Astrocyte (in vitro differentiated cells and primary cell): Measurements from ENCODE around the gene CNGA4. TPM values are rescaled to one million over a fixed set of nuclear protein-coding genes. Genes with fewer than 3 reads are reported as not detected.

Experiments used
- DNase-seq: peaks from one replicate; pipeline ENCODE4 v3.0.0-alpha.2; 2010; ENCODE audit warnings: low read depth
- FAIRE-seq: peaks from 2 replicates; lab custom pipeline; 2011; peaks lifted over from hg19 to GRCh38; lab: Jason Lieb, UNC
- H2AFZ ChIP-seq: 2 replicates; pipeline ENCODE4 v1.6.0; 2012; ENCODE audit warnings: low read depth, low read length, inconsistent platforms
- H3K27ac ChIP-seq: 2 replicates; pipeline ENCODE4 v1.5.1; 2011; ENCODE audit warnings: low read depth, low read length, inconsistent platforms
- H3K27me3 ChIP-seq: 2 replicates; pipeline ENCODE4 v1.6.0; 2011; ENCODE audit warnings: low read length, inconsistent platforms; ENCODE audit not compliant: insufficient read depth
- H3K36me3 ChIP-seq: 2 replicates; pipeline ENCODE4 v1.5.1; 2011; ENCODE audit warnings: low read length, inconsistent platforms; ENCODE audit not compliant: insufficient read depth
- H3K4me1 ChIP-seq: 2 replicates; pipeline ENCODE4 v1.5.1; 2011; ENCODE audit warnings: low read length, inconsistent platforms; ENCODE audit not compliant: insufficient read depth
- H3K4me2 ChIP-seq: 2 replicates; pipeline ENCODE4 v1.6.0; 2012; ENCODE audit warnings: low read length, inconsistent platforms
- H3K4me3 ChIP-seq: 2 replicates; pipeline ENCODE4 v1.5.1; 2011; ENCODE audit warnings: low read depth, mild to moderate bottlenecking, low read length, inconsistent platforms; ENCODE audit not compliant: insufficient read depth
- H3K79me2 ChIP-seq: 2 replicates; pipeline ENCODE4 v1.6.0; 2012; ENCODE audit warnings: mild to moderate bottlenecking, low read length, inconsistent platforms; ENCODE audit not compliant: insufficient read depth
- H3K9ac ChIP-seq: 2 replicates; pipeline ENCODE4 v1.6.0; 2012; ENCODE audit warnings: mild to moderate bottlenecking, low read length, inconsistent platforms
- H3K9me3 ChIP-seq: 2 replicates; pipeline ENCODE4 v1.5.1; 2012; ENCODE audit warnings: low read depth, mild to moderate bottlenecking, low read length, inconsistent platforms; ENCODE audit not compliant: insufficient read depth
- H4K20me1 ChIP-seq: 2 replicates; pipeline ENCODE4 v1.6.0; 2012; ENCODE audit warnings: low read length, inconsistent platforms; ENCODE audit not compliant: insufficient read depth
- H3K27ac Mint-ChIP-seq: one replicate; pipeline ENCODE4 v1.8.0; 2021; ENCODE audit warnings: mild to moderate bottlenecking, mixed read lengths; ENCODE audit not compliant: unreplicated experiment
- H3K27me3 Mint-ChIP-seq: one replicate; pipeline ENCODE4 v1.8.0; 2021; ENCODE audit warnings: low read depth, mixed read lengths; ENCODE audit not compliant: unreplicated experiment
- H3K36me3 Mint-ChIP-seq: one replicate; pipeline ENCODE4 v1.8.0; 2021; ENCODE audit warnings: low read depth, mixed read lengths; ENCODE audit not compliant: unreplicated experiment
- H3K4me1 Mint-ChIP-seq: one replicate; pipeline ENCODE4 v1.8.0; 2021; ENCODE audit warnings: low read depth, mixed read lengths; ENCODE audit not compliant: unreplicated experiment
- H3K4me3 Mint-ChIP-seq: one replicate; pipeline ENCODE4 v1.8.0; 2021; ENCODE audit warnings: mild to moderate bottlenecking, moderate library complexity, mixed read lengths; ENCODE audit not compliant: unreplicated experiment
- H3K9me3 Mint-ChIP-seq: one replicate; pipeline ENCODE4 v1.8.0; 2021; ENCODE audit warnings: mild to moderate bottlenecking, mixed read lengths; ENCODE audit not compliant: unreplicated experiment
- CTCF ChIP-seq: IDR thresholded peaks from 2 replicates; pipeline ENCODE4 v1.5.1; 2011; ENCODE audit warnings: low read depth, mild to moderate bottlenecking, inconsistent platforms, low read length, moderate library complexity; ENCODE audit not compliant: insufficient read depth
- EZH2 ChIP-seq: IDR thresholded peaks from 2 replicates; pipeline ENCODE4 v1.6.1; 2012; ENCODE audit warnings: mild to moderate bottlenecking, low read length, inconsistent platforms; ENCODE audit not compliant: insufficient read depth
- total RNA-seq: library from RNA; stranded (reverse); gene quantifications from 2 replicates; pipeline ENCODE4 v1.2.1, GENCODE V29; 2021

CNGA4 gene
- total RNA-seq, 1 donor from 2014 or later, result 0.16 TPM

- no peak for TF ChIP-seq EZH2
- TF ChIP-seq CTCF, result no peak
- Histone ChIP-seq H3K27me3 (no peaks in the 10 kb centered on the region), H3K79me2 (no peaks in the 10 kb centered on the region), H3K4me1 (no peaks in the 10 kb centered on the region), H3K4me2 (no peak overlapping the region), H3K27ac (no peak overlapping the region), H3K36me3 (no peaks in the 10 kb centered on the region), H4K20me1 (no peaks in the 10 kb centered on the region), H3K4me3 (no peak overlapping the region), H2AFZ (no peak overlapping the region), H3K9me3 (no peaks in the 10 kb centered on the region), H3K9ac (no peak overlapping the region)
- H3K4me1 Mint-ChIP-seq, result peaks cover 28% of the 10 kb centered on the region
- peaks cover 1% of the 10 kb centered on the region for H3K9me3 Mint-ChIP-seq
- no peak for FAIRE-seq
- no peak overlapping the region for H3K27ac Mint-ChIP-seq
- H3K36me3 Mint-ChIP-seq, result peaks cover 8% of the 10 kb centered on the region
- H3K4me3 Mint-ChIP-seq, result no peak overlapping the region
- peak; percentile 28 for DNase-seq
- H3K27me3 Mint-ChIP-seq, result no peaks in the 10 kb centered on the region
Measured at GRCh38 chr11:6200975-6201374, 37.9 kb upstream of the CNGA4 start.

GRCh38 chr11:6201481-6201880 is 37.4 kb upstream of the CNGA4 start:
- H3K9me3 Mint-ChIP-seq, result no peaks in the 10 kb centered on the region
- peaks cover 8% of the 10 kb centered on the region for H3K36me3 Mint-ChIP-seq
- no peak overlapping the region for H3K4me3 Mint-ChIP-seq
- H3K4me1 Mint-ChIP-seq, result peaks cover 30% of the 10 kb centered on the region
- Histone ChIP-seq H3K9ac (no peak overlapping the region), H3K36me3 (no peaks in the 10 kb centered on the region), H3K4me1 (no peaks in the 10 kb centered on the region), H4K20me1 (no peaks in the 10 kb centered on the region), H3K4me2 (no peak overlapping the region), H3K9me3 (no peaks in the 10 kb centered on the region), H3K27ac (no peak overlapping the region), H3K27me3 (no peaks in the 10 kb centered on the region), H2AFZ (no peak overlapping the region), H3K4me3 (no peak overlapping the region), H3K79me2 (no peaks in the 10 kb centered on the region)
- TF ChIP-seq EZH2, result no peak
- TF ChIP-seq CTCF, result no peak
- no peaks in the 10 kb centered on the region for H3K27me3 Mint-ChIP-seq
- peak; percentile 61 for DNase-seq
- no peak for FAIRE-seq
- H3K27ac Mint-ChIP-seq, result no peak overlapping the region

- no peak overlapping the region for H3K4me3 ChIP-seq
- Mint-ChIP-seq H3K27ac (no peak overlapping the region), H3K4me3 (no peak overlapping the region), H3K27me3 (no peaks in the 10 kb centered on the region), H3K36me3 (peaks cover 8% of the 10 kb centered on the region), H3K4me1 (peaks cover 33% of the 10 kb centered on the region), H3K9me3 (no peaks in the 10 kb centered on the region)
- H3K79me2 ChIP-seq, result no peaks in the 10 kb centered on the region
- H3K27me3 ChIP-seq, result no peaks in the 10 kb centered on the region
- no peaks in the 10 kb centered on the region for H4K20me1 ChIP-seq
- no peaks in the 10 kb centered on the region for H3K36me3 ChIP-seq
- no peaks in the 10 kb centered on the region for H3K4me1 ChIP-seq
- peak; percentile 68 for DNase-seq
- H3K9ac ChIP-seq, result no peak overlapping the region
- H2AFZ ChIP-seq, result no peak overlapping the region
- H3K9me3 ChIP-seq, result no peaks in the 10 kb centered on the region
- FAIRE-seq, result no peak
- no peak overlapping the region for H3K27ac ChIP-seq
- no peak for TF ChIP-seq CTCF
- no peak for TF ChIP-seq EZH2
- H3K4me2 ChIP-seq, result no peak overlapping the region
Measured at GRCh38 chr11:6202041-6202440, 36.8 kb upstream of the CNGA4 start.
